Jurkat, Clone E6-1 (cell line): ENCODE measurements around the gene LARGE1.
A peak's percentile ranks its signal among the peaks of the same experiment; 100 is the strongest.

Experiments used
- DNase-seq: peaks from one replicate; pipeline ENCODE4 v3.0.0-alpha.2; 2011; ENCODE audit warnings: low read depth, low spot score
- H3K4me3 ChIP-seq: 2 replicates; pipeline ENCODE4 v1.5.1; 2011; ENCODE audit warnings: mild to moderate bottlenecking, low read length, control low read depth, moderate library complexity

The LARGE1 gene

DNA sequence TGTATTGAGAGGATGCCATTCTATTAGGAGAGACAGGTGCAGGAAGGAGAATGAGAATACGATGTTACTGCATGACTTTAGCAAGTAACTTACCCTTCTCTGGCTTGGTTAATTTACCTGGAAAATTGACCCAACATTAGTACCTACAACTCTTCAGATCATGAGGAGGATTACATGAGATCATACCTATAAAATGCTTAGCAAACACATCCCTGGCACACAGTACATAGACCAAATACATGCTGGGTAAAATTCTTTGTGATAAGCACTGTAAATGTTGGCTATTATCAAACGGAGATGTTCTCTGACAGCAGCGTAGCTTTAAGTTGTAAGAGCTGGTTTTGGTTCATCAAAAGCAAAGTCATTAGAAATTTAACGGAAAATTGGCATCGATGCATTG is 28.8 kb downstream of the LARGE1 start:
- DNase-seq = no peak

DNA sequence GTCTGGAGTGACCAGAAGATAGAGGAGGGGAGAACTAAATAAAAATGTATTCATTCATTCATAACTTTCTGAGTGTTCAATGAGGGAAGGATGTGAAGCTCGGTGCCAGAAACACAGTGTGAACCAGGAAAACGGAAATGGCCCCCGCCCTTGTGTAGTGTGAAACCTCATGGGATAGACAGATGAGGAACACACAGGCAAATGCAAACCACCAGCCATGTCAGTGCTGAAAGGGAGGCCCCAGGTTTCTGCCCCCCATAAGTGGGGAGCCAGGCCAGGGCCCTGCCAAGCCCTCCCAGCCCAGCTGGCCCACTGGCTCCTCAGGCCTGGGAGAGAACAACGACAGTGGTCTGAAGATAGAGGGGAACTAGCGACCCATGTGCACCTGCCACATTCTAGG is 30.5 kb downstream of the LARGE1 start:
- H3K4me3 ChIP-seq = no peak overlapping the region
- no peak for DNase-seq

More for the DNA sequence above, 28.8 kb downstream of the LARGE1 start:
- H3K4me3 ChIP-seq = no peak overlapping the region

GRCh38 chr22:33888821-33889220 is 31.5 kb downstream of the LARGE1 start:
- no peak for DNase-seq

GRCh38 chr22:33887173-33887572 is 33.1 kb downstream of the LARGE1 start:
- DNase-seq = no peak

More at GRCh38 chr22:33888821-33889220, 31.5 kb downstream of the LARGE1 start:
- H3K4me3 ChIP-seq = no peak overlapping the region

DNA sequence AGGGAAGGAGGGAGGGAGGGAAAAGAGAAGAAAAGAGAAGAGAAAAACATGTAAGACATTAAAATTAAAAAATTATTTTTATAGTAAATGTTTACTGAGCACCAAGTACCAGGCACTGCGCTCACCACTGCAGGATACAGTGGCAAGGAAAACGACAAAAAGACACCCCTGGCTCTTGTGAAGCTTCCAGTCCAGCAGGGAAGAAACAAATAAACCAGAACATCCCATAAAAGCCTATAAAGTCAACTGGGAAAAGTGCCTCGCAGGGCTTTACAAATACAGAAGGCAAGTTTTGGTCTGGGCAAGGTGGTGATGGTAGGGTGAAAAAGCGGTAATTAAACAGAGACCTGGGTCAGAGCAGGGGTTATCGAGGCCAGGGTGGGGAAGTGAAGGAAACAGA is 33.6 kb downstream of the LARGE1 start:
- H3K4me3 ChIP-seq = no peak overlapping the region
- no peak for DNase-seq

More at GRCh38 chr22:33887173-33887572, 33.1 kb downstream of the LARGE1 start:
- no peak overlapping the region for H3K4me3 ChIP-seq

- no peak for DNase-seq
- H3K4me3 ChIP-seq = no peak overlapping the region
Measured at GRCh38 chr22:33884829-33885228, 35.4 kb downstream of the LARGE1 start.

DNA sequence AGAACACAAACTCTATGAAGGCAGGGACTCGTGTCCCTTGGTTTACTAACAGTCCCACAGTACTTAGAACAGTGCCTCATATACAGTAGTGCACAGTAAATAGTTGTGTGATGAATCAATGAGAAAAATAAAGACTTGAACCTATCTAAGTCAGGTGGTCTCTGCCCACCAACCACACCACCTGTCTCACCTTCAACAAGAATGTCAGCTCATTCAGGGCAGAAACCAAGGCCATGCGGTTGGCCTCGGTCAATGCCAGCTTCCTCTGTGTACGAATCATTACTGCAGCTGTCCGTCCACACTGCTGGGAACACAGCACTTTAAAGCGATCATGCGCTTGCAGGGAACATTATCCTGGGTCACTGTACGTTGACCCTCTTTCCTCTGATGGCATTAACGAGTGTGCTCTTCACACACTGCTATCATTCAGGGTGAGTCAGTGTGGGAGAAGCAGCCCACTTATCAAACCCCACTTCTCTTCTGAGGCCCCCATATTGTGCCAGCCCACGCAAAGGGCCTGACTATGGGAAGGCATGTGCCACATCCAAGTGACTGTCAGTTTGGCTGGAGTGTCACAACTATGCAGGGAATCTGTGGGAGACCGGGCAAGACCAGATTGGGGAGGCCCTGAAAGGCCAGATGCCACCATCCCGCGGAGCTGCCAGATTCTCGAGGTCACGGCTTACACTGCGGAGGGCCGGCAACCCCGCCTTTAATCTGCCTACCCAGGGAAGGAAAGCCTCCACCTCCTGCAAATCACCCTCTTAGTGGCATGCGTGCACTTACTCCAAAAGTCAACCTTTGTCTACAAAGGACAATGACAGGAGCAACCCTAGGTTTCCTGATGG is 36.1 kb downstream of the LARGE1 start:
- H3K4me3 ChIP-seq = no peak overlapping the region
- no peak for DNase-seq

GRCh38 chr22:33883561-33883960 is 36.7 kb downstream of the LARGE1 start:
- peak; percentile 5 for DNase-seq
- no peak overlapping the region for H3K4me3 ChIP-seq

DNA sequence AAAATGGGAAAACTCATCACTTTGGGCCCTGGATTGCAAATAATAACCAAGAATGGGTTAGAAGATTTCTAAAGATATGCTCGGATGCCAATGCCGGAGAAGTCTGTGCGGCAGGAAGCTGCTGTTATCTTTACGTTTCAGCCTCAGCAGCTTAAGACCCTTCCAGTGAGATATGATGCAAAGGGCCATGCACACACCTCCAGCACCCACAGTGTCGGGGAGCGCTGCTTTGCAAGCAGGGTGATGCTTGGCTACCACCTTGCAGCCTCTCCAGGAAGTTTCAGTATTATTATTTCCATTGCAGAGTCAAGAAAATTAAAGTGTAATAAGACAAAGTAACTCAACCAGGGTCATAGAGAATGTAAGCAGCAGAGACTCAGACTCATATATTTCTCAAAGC is 37.3 kb downstream of the LARGE1 start:
- H3K4me3 ChIP-seq = no peak overlapping the region
- no peak for DNase-seq

GRCh38 chr22:33880986-33881385 is 39.3 kb downstream of the LARGE1 start:
- no peak for DNase-seq
- H3K4me3 ChIP-seq = no peak overlapping the region

GRCh38 chr22:33879796-33880195 is 40.5 kb downstream of the LARGE1 start:
- H3K4me3 ChIP-seq = no peak overlapping the region
- no peak for DNase-seq

DNA sequence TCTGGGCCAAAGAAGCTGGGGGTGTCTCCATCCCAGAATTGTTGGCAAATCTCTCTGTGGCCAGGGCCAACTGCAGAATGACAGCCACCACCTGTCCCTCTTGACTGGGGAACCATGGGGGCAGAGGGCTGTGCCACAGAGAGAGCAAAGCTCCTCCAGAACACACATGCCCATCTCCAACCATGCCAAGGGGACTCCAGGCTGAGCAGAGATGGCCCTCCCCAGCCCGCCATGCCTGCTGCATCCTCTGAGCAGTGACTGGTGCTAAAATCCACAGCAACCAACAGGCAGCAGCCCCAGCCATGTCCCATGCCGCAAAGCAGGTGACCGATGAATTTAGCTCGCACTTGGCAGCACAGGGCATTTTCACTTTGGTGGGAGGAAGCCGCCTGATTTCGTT is 45.0 kb downstream of the LARGE1 start:
- no peak overlapping the region for H3K4me3 ChIP-seq
- DNase-seq = no peak

- no peak for DNase-seq
Measured at GRCh38 chr22:33874206-33874605, 46.1 kb downstream of the LARGE1 start.

GRCh38 chr22:33873666-33874065 is 46.6 kb downstream of the LARGE1 start:
- H3K4me3 ChIP-seq = no peak overlapping the region
- no peak for DNase-seq

More at GRCh38 chr22:33874206-33874605, 46.1 kb downstream of the LARGE1 start:
- H3K4me3 ChIP-seq = no peak overlapping the region

GRCh38 chr22:33873186-33873585 is 47.1 kb downstream of the LARGE1 start:
- H3K4me3 ChIP-seq = no peak overlapping the region
- no peak for DNase-seq

DNA sequence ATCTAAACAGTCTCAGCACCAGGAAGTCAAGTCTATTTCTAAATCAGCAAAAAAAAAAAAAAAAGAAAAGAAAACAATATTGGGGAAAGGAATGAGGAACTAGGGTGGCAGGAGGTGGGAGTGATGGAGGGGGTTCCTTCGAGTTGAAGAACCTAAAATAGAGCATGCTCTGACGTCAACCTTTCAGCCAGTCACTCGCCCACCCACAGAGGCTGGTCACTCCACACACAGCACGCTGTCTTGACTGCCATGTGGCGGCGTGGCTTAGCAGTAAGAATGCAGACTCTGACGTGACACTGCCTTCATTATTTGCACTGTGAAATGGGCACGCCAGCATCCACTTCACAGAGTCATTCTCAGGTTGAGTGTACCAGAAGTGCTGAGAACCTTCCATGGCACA is 48.3 kb downstream of the LARGE1 start:
- H3K4me3 ChIP-seq = no peak overlapping the region
- no peak for DNase-seq

DNA sequence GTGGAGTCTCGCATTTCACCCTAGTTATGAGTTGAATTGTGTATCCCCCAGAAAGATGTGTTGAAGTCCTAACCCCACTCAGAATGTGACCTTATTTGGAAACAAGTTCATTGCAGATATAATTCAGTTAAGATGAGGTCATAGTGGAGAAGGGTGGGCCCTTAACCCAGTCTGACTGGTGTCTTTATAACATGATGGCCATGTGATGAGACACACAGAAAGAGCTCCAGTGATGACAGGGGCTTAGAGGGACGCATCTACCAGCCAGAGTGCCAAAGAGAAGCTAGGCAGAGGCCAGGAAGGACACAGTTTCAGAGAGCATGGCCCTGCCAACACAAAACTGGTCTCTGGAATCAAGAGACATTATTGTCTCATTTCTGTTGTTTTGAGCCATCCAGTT is 50.3 kb downstream of the LARGE1 start:
- no peak overlapping the region for H3K4me3 ChIP-seq
- no peak for DNase-seq

DNA sequence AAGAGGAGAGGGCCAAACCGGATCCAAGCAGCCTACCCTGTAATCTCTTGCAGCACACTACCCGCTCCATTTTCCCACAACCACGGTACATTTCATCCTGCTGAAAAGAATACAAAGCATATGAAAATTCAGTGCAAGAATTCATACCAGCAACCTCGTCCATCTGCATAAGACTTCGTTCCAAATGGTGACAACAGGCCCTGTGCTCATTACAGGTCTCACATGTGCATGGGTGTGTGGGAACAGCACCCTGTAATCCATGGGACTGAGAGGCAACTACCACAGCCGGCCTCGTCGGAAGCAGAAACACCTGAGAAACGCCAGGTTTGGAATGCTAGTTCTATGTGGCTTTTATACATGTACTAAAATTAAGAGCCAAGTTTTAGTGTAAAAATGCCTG is 52.3 kb downstream of the LARGE1 start:
- no peak overlapping the region for H3K4me3 ChIP-seq
- no peak for DNase-seq

GRCh38 chr22:33867118-33867866 is 53.0 kb downstream of the LARGE1 start:
- DNase-seq = no peak
- H3K4me3 ChIP-seq = no peak overlapping the region

GRCh38 chr22:33866511-33866910 is 53.8 kb downstream of the LARGE1 start:
- H3K4me3 ChIP-seq = no peak overlapping the region
- DNase-seq = no peak
